ENCODE data around the gene ZBTB7A.

Gene ZBTB7A

DNA sequence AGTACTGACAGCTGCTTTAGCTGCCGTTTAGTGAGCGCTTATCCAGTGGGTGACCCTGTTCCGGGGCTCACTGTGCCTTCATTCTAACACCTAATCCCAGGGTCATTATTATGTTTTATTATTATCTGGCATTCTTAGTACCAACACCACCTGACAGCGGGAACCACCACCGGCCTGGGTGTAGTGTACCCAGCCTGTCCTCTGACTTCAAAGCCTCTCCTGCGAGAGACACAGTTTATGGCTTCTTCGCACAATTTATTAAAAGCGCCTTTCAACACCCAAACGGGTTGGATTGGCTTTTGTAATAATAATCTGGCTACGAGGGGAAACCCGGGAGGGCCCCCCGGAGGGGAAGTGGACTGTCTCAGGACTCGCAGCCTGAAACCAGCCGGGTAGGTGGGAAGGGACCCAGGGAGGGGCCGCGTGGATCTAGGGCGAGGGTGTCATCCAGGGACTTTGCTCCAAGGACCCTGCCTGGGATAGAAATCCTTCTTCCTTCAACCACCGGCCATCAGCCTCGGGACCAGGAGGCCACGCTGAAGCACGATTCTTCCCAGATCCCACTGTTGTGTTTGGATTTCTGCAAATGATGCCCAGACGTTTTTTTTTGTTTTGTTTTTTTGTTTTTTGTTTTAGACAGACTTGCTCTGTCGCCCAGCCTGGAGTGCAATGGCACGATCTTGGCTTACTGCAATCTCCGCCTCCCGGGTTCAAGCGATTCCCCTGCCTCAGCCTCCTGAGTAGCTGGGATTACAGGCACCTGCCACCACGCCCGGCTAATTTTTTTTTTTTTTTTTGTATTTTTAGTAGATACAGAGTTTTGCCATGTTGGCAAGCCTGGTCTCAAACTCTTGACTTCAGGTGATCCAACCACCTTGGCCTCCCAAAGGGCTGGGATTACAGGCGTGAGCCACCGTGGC lies 1.6 kb upstream of the ZBTB7A start:
- DNase-seq (ENCODE audit: low read depth in 2 of 2) = no peak

DNA sequence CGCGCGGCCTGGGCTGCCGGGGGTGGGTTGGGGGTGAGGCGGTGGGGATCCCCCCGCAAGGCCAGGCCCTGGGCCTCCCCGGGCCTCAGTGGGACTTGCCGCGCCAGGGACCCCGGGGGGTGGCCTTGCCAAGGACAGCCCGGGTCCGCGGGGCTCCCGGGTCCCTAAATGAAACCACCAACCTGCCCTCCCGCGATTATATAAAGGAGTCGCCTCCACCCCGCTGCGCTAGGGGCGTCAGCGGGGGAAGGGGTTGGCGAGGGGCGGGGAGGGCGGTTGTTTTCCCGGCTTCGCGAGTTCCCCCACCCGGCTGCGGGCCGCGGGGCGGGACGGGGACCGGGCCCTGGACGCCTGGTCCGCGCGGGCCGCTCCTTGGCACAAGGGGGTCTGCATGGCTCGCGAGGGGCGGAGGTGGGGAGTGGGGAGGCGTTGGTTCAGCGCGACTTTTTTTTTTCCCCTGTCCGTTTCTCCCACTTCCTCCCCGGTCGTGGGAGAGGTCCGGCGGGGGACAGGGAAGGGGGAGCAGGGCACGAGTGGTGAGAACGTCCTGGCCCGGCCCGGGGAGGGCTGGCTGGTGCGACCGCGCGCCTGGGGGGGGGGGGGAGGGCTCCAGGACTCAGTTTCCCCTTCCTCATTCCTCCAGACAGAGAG lies 822 bp upstream of the ZBTB7A start:
- DNase-seq (ENCODE audit: low read depth in 2 of 2) = no peak

DNA sequence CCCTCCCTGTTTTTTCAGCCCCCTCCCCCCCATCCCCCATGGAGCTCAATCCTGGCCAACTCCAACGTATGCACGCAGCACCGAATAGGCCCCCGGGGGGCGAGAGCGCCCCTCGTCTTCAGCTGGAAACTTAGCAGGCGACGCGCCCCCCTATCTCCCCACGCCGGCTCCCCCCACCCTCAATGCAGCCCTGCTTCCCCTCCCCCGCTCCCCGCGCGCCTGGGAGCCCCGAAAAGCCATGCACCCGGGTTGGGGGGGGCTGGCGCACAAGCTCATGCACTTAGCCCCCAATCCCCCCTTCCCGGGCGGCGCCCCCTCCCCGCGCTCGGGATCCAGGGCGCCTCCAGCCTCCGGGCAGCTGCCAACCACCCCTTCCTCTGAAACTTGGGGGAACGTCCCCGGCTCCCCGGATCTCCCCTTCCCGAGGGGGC lies 508 bp downstream of the ZBTB7A start:
- no peak for DNase-seq (ENCODE audit: low read depth in 2 of 2)

DNA sequence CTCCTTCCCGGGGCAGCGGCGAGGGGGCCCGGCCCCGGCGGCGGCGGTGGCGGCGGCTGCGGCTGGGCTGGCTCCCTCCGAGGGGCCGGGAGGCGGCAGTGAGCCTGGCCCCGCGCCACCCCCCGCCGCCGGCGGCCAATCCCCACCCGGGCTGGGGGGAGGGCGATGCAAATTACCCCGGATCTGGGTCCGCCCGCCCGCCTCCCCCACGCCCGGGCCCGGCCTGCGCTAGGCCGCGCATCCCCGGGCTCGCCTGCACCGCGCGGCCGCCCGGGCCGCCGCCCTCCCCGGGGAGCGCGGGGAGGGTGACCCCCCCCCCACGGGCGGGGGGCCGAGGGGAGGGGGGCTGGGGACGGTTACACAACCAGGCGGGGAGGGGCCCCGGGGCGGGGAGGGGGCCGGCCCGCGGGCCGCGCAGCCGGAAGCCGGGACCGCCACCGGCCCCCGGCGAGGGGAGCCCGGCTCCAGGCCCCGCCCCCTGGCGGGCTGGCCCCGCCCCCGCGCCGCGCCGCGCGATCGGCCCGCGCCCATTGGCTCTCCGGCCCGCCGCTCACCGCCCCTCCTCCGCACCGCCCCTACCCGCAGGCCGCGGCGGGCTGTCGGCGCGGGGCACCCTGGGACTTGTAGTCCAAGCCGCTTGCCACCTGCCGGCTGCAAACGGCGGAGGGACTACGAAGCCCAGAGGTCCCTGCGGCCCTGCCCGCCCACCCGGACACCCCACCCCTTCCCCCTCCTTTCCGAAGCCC lies 1.1 kb downstream of the ZBTB7A start:
- peak; percentile 94 to 95 for DNase-seq (ENCODE audit: low read depth in 2 of 2)

DNA sequence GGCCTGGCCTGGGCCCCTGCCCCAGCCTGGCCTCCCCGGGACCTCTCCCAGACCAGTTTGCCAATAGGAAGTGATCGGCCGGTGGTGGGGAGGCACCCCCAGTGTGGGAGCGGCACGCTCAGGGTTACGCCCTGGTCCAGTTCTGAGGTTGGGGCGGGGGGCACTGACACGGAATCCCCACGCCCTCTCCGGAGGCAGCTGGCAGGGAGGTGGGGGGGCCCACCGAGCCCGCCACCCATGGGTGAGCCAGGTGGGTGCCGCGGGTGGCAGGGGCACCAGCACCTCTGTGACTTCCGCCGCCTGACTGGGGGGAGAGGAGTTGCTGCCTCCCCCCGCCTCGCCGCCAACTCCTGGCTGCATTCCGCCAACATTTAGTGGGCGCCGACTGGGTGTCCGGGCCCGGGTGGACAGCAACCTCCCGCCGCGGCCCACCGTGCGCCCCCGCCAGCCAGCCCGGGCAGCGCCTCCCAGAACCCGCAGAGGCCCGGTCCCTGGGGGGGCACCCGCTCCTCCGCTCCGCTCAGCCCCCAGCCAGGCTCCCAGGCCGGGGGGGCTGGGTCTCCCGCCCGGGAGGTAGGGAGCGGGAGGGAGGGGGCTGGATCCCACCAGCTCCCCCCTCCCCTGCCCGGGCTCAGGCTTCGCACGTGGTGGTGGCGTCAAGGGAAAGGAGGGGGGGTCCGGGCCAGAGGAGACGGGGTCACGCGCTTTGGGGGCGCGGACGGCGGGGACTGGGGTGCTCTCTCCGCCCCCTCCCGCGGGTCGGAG lies 2.0 kb downstream of the ZBTB7A start:
- no peak for DNase-seq (ENCODE audit: low read depth in 2 of 2)

DNA sequence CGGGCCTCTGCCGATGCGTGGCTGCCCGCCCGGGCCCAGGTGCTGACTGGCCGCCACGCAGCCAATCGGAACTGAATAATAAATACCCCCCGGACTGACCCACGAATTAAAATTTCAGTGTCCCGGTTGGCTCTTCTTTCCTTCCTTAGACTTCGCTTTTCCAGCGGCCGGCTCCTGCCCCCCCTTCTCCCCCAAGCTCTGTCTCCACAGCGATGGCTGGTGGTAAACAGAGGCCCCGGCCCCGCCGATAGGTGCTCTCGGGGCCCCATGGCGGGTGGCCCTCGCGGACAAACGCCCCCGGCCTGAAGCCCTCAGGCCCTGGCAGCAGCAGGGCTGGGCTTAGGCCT lies 2.6 kb downstream of the ZBTB7A start:
- DNase-seq (ENCODE audit: low read depth in 2 of 2) = no peak

DNA sequence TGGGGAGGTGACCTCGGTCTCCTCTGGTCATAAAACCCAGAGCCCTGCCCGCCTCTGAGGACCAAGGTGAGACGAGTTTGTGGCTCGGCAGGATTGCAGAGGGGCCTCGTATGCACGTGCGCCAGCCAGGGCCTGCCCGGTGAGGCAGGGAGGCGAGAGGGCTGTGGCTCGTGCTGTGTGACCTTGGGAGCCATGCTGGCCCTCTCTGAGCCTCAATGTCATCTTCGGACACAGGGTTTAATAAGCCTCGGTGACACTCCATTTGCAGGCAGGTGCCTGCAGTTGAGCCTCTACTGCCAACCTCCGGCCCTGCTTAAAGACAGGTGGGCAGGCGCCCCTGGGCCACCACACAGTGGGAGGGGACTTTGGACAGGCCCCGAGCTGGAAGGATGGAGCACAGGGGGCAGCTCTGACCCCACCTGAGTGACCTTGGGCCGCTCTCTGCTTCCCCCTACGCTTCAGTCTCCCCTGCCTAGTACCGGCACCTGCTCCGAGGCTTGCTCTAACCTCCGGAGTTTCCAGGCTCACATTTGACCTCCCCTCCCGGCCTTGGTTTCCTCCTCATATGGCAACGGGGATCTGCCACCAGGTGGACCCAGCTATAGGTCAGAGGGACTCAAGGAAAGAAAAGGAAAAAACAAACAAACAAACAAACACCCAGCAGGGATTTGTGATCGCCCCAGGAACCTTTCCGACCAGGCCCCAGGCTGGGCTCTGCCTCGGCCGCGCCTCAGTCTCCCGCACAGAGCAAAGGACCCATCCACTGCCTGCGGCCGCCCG lies 3.1 kb downstream of the ZBTB7A start:
- DNase-seq (ENCODE audit: low read depth in 2 of 2) = no peak

DNA sequence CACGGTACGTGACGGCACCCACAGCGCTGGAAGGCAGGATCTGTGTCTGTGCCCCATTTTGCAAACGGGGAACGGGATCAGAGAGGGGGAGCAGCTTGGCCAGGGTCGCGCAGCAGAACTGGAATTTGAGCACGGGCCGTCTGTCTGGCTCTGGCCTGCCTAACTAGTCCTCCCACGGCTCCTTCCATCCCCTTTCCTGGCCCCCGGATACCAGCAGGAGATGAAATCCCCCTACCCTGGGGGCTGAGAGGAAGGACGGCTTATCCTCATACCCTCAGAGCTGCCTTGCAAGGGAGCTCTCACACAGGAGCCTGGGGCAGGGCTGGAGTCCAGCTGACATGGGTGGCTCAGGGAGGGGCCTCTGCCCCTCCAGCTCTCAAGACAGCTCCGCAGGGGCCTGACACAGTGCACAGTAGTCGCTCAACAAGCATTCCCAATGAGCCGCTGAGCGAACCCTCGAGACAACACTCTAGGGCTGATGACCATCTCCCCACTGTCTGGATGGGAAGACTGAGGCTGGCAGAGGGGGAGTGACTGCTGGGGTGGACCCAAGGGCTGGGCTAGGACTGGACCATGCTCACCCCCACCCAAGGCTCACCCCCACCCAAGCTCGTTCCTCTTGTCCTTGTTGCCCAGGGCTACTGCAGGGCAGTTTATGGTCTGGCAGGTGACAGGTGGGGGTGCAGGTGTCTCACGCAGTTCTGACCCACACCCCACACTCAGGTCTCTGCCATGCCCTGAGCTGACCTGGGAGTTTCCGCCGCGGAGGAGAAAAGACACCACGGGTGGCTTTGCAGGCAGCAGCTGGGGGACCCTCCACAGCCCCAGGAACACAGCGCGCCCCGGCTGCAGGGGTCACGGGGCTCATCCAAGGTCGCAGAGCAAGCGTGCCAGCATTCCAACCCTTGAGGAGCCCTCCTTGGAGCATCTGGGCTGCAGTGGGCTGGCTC lies 4.0 kb downstream of the ZBTB7A start:
- DNase-seq (ENCODE audit: low read depth in 2 of 2) = no peak

DNA sequence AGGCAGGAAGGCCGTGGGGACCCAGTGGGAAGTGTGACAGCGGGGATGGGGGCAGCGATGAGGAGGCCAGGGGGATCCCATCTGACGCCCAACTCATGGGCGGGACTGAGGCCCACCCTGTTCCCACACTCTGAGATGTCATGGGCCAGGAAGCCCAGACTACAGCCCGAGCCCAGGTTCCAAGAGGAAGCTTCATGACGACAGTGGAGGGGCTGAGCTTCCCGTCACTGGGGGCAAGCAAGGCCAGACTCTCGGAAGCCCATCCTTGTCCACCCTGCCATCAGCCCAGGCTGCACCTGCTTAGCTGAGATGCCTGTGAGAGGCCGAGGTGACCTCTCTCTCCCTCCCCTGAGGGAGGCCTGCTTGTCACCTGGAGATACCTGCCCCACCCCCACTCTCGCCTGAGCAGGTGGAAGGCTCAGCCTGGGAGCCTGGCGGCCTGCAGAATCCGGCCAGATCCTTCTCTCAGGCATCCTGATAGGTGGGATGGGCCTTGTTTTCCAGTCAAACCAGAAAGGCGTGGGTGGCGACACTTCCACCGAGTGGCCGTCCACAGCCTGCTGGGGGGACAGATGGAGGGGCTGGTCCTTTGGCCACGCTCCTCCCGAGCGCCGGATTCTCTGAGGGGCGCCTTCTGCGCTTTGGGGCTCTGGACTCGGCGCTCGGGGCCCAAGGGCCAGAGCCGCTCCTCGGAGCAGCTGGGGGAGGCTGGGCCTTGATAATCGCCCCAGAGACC lies 4.8 kb downstream of the ZBTB7A start:
- no peak for DNase-seq (ENCODE audit: low read depth in 2 of 2)

DNA sequence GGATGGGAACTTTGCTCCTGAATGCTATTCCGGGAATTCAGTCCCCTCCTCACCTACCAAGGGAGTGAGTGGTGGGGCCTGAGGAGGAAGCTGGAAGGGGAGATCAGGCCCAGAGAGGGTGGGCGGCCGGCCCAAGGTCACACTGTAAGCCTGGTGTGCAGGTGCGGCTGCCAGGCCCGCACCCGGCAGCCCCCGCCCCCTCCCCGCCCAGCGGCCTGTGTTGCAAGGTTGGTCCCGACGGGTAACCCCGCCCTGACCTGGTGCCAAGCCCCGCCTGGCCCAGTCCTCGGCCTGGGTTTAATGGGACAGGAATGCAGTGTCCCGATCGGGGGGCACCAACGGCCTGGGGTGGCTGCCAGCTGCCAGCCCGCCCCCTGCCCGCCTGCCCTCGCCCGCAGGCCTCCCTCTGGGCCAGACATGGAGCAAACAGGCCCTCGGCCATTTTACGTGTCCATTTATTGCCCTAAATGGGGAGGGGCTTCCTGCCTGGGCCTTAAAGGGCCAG lies 5.5 kb downstream of the ZBTB7A start:
- no peak for DNase-seq (ENCODE audit: low read depth in 2 of 2)

DNA sequence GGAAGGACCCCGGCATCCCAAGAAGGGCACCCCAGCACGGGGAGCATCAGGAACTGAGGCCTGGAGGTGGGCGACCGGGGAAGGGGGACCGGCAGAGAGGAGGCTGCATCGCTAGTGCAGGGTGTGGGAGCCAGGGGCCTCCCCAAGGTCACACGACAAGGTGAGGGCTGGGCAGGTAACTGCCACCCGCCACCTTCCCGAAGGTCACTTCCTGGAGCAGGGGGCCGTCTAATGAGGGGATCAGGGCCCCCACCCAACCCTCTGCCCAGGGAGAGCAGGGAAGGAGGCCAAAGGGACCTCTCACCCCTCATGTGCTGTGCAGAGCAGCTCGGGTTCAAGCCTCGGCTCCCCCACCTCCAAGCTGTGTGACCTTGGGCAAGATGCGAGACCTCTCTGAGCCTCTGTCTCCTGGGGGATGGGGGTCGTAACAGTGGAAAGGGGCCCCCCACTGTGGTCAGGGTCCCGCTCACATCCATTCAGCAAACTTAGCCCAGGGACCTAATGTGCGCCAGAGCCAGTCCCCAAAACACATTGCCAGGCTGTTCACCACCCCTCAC lies 6.0 kb downstream of the ZBTB7A start:
- DNase-seq (ENCODE audit: low read depth in 2 of 2) = no peak

DNA sequence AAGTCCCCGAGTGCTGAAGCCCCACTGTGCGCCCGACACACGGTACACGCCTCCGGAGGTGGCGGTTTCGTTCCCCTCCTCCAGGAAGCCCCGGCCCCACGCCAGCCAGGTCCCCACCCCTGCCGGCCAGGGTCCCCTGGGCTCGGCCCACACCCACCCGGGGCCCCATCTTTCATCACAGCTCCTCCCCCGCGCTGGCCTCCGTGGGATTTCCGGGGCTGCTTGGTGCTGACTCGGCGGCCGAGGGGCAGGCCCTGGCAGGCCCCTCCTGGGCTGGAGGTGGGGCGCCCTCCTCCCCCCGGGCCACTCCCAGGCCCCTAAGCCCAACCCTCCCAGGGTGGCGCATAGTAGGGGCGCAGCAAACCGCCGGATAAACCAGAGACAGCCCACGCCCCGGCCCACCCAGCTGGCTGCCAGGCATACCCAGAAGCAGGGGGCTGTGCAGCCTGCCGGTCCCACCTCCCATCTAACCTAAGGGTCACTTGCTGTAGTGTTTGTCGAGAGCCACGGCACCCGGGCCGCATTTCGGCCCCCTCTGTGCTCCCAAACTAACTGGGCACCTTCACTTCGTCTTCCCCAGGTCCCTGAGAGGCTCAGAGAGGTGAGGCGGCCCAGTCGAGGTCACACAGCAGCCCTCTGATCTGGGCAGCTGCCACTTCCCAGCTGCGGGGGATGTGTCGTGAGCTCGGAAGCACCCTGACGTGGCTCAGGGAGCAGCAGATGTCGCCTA lies 6.6 kb downstream of the ZBTB7A start:
- no peak for DNase-seq (ENCODE audit: low read depth in 2 of 2)

DNA sequence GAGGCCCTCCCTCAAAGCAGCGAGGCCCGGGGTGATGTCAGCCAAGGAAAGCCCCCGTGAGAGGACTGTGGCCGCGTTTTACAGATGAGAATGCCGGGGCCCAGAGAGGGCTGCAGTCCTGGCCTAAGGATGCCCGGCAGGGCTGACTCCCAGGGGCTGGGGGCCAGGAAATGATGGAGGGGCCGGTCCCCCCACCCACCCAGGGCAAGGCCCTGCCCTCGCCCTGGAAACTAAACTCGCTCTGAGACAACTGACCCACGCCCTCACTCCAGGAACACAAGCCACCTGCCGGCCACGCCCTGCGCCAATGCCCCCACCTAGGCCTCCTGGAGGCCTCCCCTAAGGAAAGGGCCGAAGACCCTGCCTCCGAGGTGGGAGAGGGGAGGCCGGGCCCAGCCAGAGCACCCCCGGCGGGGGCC lies 7.2 kb downstream of the ZBTB7A start:
- DNase-seq (ENCODE audit: low read depth in 2 of 2) = no peak

DNA sequence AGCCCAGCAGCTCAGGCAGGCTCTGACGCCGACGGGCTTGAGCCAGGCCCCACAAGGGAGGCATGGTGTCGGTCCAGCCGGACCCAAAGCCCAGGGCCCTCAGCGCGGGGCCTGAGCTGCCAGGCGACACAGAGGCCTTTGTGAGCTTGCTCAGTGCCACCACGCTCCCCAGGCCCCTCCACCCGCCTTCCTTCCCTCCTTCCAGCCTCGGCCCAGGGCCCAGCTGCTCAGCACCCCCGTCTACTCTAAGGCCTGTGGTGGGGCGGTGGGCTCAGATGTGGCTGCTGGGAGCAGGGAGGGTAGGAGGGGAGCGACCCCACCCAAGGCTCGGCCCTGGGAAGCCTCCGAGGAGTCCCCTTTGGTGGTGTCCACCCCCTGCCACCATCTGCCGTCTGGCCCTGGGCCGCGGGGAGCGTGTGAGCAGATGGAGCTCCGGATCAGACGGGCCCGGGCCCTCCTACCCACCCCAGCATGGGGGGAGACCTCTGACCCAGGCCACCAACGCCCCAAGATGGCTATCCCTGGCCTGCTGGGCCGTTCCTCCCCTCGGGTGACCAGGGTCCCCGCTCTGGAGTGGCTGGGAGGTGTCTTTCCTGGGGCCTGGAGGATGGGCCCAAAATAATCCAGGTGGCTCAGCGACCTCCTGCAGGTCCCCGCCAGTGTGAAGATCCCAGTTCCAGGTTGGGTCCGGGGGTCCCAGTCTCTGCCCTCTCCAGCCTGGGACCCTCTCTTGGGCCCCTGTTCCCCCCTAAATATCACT lies 7.8 kb downstream of the ZBTB7A start:
- no peak for DNase-seq (ENCODE audit: low read depth in 2 of 2)

DNA sequence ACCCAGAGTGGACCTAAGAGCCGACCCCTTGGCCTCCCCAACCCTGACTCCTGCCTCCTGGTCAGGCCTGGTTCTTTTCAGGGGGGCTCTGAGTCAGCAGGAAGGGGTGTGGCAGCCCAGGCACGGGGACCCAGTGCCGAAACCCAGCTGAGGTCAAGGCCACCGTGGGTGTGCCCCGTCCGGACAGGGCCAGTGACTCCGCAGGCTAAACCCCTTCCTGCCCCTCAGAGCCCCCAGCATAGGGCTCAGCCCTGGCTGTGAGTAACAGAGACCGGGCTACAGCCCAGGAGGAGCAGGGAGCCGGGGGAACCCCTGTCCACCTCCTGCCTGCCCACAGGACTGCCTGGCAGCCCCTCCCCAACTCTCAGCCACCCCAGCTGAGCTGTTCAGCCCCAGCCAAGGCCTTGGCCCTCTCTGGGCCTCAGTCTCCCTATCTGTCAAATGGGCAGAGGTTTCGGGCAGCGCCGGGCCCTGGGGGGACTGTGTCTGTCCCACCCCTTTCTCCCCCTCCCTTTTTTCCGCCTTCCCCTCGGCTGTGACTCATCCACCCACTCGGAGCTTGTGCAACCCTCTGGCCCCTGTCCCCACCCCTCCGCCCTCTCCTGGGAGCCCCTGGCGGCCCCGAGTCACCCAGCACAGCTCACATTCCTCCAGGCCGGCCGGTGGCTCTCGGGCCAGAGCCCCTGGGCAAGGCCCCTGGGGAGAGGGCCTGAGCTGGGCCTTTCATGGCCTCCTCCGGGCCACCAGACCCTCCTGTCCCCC lies 8.6 kb downstream of the ZBTB7A start:
- DNase-seq (ENCODE audit: low read depth in 2 of 2) = no peak

DNA sequence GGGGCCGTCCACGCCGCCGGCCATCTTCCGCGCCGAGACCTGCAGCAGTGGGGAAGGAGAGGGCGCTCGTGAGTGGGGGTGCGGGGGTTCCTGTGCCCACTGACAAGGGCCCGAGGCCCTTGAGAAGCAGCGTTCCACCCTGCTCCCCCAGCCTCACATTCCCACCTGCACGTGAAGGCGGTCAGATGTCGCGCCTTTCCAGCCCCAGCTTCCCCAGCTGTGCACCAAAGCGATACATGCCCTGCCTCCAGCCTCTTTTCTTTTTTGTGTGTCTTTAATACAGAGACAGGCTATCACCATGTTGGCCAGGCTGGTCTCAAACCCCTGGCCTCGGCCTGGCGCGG lies 11.5 kb downstream of the ZBTB7A start:
- no peak for DNase-seq (ENCODE audit: low read depth in 2 of 2)
